ENCODE data around the gene TAF4.

The TAF4 gene

DNA sequence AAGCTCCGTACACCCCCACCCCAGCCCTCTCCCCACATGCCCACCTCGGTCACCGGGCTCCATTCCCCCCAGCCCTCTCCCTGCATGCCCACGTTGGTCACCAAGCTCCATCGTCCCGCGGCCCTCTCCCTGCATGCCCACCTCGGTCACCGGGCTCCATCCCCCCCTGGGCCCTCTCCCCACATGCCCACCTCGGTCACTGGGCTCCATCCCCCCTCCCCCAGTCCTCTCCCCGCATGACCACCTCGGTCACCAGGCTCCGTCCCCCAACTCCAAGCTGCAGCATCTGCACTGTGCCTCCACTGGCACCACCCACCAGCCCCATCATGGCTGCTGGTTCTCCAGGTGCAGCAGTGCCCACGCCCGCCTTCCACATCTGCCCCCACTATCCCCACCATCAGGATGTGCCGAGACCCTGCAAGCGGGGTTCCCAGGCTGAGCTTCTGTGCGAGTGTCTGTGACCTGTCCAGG is 16.8 kb downstream of the TAF4 start:
- Histone ChIP-seq H3K36me3 (ENCODE audit: control insufficient read depth, insufficient read depth, low read length) (no peaks in the 10 kb centered on the region), H3K4me1 (ENCODE audit: control insufficient read depth, insufficient read depth, low read length) (peaks cover 45% of the 10 kb centered on the region), H3K4me3 (ENCODE audit: low read depth, low read length) (no peak overlapping the region), H3K9ac (ENCODE audit: low read length) (no peak overlapping the region), H3K27me3 (ENCODE audit: control insufficient read depth, insufficient read depth, low read length) (no peaks in the 10 kb centered on the region), H3K9me3 (ENCODE audit: control insufficient read depth, insufficient read depth, low read depth, low read length) (no peaks in the 10 kb centered on the region), H3K27ac (ENCODE audit: low read depth, low read length) (no peak overlapping the region)

DNA sequence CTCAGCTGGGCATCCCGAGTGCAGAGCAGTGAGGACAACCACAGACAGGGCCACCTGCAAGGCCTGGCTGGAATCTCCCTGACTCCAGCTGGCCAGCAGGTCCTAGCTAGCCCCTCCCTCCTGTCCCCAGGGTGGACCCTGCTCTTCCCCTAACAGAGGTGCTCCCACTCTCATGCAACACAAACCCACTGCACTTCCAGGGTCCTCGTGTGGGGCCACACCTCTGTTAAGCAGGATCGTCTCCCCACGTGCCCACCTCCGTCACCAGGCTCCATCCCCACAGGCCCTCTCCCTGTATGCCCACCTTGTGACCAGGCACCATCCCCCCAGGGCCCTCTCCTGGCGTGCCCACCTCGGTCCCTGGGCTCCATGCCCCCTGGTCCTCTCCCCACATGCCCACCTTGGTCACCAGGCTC is 17.3 kb downstream of the TAF4 start:
- peaks cover 48% of the 10 kb centered on the region for H3K4me1 ChIP-seq (ENCODE audit: control insufficient read depth, insufficient read depth, low read length)
- H3K27me3 ChIP-seq (ENCODE audit: control insufficient read depth, insufficient read depth, low read length): no peaks in the 10 kb centered on the region
- H3K27ac ChIP-seq (ENCODE audit: low read depth, low read length): no peak overlapping the region
- H3K9ac ChIP-seq (ENCODE audit: low read length): no peak overlapping the region
- H3K9me3 ChIP-seq (ENCODE audit: control insufficient read depth, insufficient read depth, low read depth, low read length): no peaks in the 10 kb centered on the region
- no peaks in the 10 kb centered on the region for H3K36me3 ChIP-seq (ENCODE audit: control insufficient read depth, insufficient read depth, low read length)
- no peak overlapping the region for H3K4me3 ChIP-seq (ENCODE audit: low read depth, low read length)

DNA sequence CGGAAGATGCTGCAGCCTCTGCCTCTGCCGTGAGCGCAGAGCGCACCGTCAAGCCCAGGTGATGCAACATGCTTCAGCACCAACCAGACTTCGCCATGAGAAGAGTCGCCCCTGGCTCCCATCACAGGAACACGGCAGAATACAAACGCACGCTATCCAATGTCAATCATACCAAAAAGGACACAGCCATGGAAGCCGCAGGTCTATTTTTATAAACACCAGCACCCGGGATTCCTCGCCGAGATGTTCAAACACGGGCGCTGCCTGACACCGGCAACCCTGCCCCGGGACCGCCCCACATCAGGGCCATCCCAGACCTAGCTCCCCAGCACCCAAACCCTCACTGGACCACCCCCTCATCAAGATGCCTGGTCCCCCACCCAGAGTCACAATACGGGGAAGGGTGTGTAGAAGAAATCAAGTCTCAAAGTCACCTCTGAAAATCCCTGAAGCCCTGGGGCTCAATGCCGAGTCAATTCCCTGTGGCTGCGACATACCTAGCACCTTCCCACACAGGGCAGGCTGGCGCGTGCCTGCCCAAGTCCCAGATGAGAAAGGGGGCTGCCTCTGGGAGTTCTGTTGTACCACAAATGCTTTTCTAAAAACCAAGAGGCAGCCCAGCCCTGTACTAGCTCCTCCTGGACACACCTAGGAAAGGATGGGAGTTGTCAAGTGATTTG is 17.9 kb downstream of the TAF4 start:
- Histone ChIP-seq H3K9ac (ENCODE audit: low read length) (no peak overlapping the region), H3K4me1 (ENCODE audit: control insufficient read depth, insufficient read depth, low read length) (peaks cover 50% of the 10 kb centered on the region), H3K9me3 (ENCODE audit: control insufficient read depth, insufficient read depth, low read depth, low read length) (no peaks in the 10 kb centered on the region), H3K27ac (ENCODE audit: low read depth, low read length) (no peak overlapping the region), H3K4me3 (ENCODE audit: low read depth, low read length) (no peak overlapping the region), H3K27me3 (ENCODE audit: control insufficient read depth, insufficient read depth, low read length) (no peaks in the 10 kb centered on the region), H3K36me3 (ENCODE audit: control insufficient read depth, insufficient read depth, low read length) (no peaks in the 10 kb centered on the region)

DNA sequence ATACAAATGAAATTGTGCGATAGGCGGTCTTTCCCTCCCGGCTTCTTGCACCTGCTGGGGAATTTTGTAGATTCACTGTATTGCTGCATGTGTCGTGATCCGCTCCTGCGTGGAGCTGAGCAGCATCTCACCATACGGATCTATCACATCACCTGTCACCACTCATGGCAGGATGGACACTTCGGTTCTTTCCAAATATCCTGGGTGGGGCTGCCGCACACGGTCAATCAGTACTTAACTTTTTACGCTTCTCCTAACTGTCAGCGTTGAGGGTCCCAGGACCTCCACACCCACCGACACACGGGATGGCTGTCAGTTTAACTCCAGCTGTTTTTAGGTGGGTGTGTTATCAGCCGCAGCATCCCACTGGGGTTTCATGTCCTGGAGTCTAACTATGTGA is 19.2 kb downstream of the TAF4 start:
- Histone ChIP-seq H3K4me1 (ENCODE audit: control insufficient read depth, insufficient read depth, low read length) (peaks cover 49% of the 10 kb centered on the region), H3K4me3 (ENCODE audit: low read depth, low read length) (no peak overlapping the region), H3K36me3 (ENCODE audit: control insufficient read depth, insufficient read depth, low read length) (no peaks in the 10 kb centered on the region), H3K27ac (ENCODE audit: low read depth, low read length) (no peak overlapping the region), H3K27me3 (ENCODE audit: control insufficient read depth, insufficient read depth, low read length) (no peaks in the 10 kb centered on the region), H3K9me3 (ENCODE audit: control insufficient read depth, insufficient read depth, low read depth, low read length) (no peaks in the 10 kb centered on the region), H3K9ac (ENCODE audit: low read length) (no peak overlapping the region)

DNA sequence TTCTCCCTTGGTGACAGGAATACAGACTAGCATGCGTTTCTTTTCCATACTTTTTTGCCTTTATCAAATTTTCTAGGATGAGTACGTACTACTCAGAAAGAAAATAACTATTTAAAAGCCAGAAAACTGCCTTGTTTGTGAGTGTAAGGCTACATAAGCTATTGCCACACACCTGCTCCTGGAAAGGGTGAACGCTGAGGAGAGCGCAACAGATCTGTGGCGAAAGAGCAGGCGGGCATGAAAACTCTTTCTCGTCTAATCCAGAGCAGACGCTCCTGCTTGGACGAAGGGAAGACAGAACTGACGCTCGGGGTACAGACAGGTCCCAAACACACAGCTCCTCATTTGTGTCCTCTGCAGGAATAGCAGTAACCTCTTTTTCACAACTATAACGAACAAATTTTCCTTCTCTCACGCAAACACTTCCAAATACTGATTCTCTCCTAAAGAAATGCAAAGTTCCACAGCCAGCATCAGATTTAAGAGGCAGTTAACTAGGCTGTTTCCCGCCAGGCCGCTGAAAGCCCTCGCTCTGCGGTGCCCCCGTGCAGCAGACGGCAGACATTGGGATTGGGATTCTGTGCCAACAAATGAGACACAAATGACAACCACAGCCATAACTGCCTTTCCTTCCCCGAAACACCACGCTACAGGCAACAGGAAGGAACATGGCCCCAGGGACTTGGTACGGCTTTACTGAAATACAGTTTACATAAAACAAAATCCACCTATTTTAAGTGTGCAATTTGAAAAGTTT is 20.0 kb downstream of the TAF4 start:
- Histone ChIP-seq H3K9ac (ENCODE audit: low read length) (no peak overlapping the region), H3K4me1 (ENCODE audit: control insufficient read depth, insufficient read depth, low read length) (peaks cover 46% of the 10 kb centered on the region), H3K27me3 (ENCODE audit: control insufficient read depth, insufficient read depth, low read length) (no peaks in the 10 kb centered on the region), H3K27ac (ENCODE audit: low read depth, low read length) (no peak overlapping the region), H3K36me3 (ENCODE audit: control insufficient read depth, insufficient read depth, low read length) (no peaks in the 10 kb centered on the region), H3K4me3 (ENCODE audit: low read depth, low read length) (no peak overlapping the region), H3K9me3 (ENCODE audit: control insufficient read depth, insufficient read depth, low read depth, low read length) (no peaks in the 10 kb centered on the region)

DNA sequence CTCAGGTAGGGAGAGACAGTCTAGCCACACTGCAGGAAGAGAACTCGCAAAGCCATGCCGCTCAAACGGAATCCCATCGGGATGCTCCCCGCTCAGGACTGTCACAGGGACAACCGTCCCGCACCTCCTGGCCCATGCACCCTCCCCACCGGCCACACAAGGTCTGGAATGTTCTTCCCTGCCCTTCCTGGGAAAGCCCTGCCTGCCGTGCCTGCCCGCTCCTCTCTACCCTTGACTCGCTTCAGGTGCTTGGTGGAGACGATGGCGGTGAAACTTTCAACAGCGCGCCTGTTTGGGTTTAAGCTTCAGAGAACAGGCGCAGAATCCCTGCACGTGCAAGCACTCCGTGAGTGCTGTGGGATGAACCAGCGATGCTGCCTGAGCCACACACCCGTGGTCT is 20.6 kb downstream of the TAF4 start:
- Histone ChIP-seq H3K27ac (ENCODE audit: low read depth, low read length) (no peak overlapping the region), H3K27me3 (ENCODE audit: control insufficient read depth, insufficient read depth, low read length) (no peaks in the 10 kb centered on the region), H3K4me1 (ENCODE audit: control insufficient read depth, insufficient read depth, low read length) (peaks cover 44% of the 10 kb centered on the region), H3K9ac (ENCODE audit: low read length) (no peak overlapping the region), H3K4me3 (ENCODE audit: low read depth, low read length) (no peak overlapping the region), H3K9me3 (ENCODE audit: control insufficient read depth, insufficient read depth, low read depth, low read length) (no peaks in the 10 kb centered on the region), H3K36me3 (ENCODE audit: control insufficient read depth, insufficient read depth, low read length) (no peaks in the 10 kb centered on the region)

DNA sequence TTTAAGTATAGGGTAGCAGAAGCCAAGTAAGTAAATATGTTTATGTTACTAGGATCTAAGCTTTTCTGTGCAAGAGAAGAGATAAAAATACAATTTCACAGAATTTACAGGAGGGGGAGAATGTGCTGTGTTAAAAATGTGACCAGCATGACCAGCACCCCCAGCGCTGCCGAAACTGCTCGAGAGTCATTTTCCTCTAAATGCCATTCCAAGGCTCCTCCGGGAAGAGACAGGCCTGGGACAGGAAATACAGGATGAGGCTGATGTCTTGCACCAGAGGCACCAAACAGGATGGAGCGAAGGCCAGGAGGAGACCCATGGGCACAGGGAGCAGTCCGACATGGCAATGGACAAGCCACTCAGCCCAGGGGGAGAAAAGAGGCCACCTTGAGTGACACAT is 21.1 kb downstream of the TAF4 start:
- no peak overlapping the region for H3K27ac ChIP-seq (ENCODE audit: low read depth, low read length)
- H3K9ac ChIP-seq (ENCODE audit: low read length): no peak overlapping the region
- no peaks in the 10 kb centered on the region for H3K36me3 ChIP-seq (ENCODE audit: control insufficient read depth, insufficient read depth, low read length)
- peaks cover 43% of the 10 kb centered on the region for H3K4me1 ChIP-seq (ENCODE audit: control insufficient read depth, insufficient read depth, low read length)
- H3K4me3 ChIP-seq (ENCODE audit: low read depth, low read length): no peak overlapping the region
- H3K27me3 ChIP-seq (ENCODE audit: control insufficient read depth, insufficient read depth, low read length): no peaks in the 10 kb centered on the region
- H3K9me3 ChIP-seq (ENCODE audit: control insufficient read depth, insufficient read depth, low read depth, low read length): no peaks in the 10 kb centered on the region

DNA sequence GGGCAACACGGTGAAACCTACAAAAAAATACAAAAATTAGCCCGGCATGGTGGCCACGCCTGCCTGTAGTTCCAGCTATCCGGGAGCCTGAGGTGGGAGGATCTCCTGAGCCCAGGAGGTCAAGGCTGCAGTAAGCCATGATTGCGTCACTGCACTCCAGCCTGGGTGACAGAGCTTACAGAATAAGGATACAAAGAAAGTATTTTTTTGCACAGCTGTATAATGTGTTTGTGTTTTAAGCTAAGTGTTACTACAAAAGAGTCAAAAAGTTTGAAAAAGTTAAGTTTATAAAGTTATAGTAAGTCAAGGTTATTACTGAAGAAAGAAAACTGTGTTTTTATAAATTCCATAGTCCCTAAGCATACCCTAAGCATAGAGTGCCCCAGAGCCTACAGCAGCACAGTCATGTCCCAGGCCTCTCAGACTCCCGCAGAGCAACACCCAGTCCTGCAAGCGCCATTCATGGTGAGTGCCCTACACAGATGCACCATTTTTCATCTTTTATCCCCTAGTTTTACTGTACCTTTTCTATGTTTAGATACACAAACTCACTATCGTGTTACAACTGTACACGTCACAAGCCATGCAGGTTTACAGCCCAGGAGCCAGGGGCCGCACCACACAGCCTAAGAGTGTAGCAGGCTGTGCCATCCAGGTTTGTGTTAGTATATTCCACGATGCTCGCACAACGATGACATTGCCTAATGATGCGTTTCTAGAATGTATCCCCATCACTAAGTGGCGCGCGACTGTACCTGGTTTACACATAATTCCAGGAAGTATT is 22.4 kb downstream of the TAF4 start:
- Histone ChIP-seq H3K27me3 (ENCODE audit: control insufficient read depth, insufficient read depth, low read length) (no peaks in the 10 kb centered on the region), H3K36me3 (ENCODE audit: control insufficient read depth, insufficient read depth, low read length) (no peaks in the 10 kb centered on the region), H3K4me1 (ENCODE audit: control insufficient read depth, insufficient read depth, low read length) (peaks cover 48% of the 10 kb centered on the region), H3K27ac (ENCODE audit: low read depth, low read length) (no peak overlapping the region), H3K9ac (ENCODE audit: low read length) (no peak overlapping the region), H3K4me3 (ENCODE audit: low read depth, low read length) (no peak overlapping the region), H3K9me3 (ENCODE audit: control insufficient read depth, insufficient read depth, low read depth, low read length) (no peaks in the 10 kb centered on the region)

DNA sequence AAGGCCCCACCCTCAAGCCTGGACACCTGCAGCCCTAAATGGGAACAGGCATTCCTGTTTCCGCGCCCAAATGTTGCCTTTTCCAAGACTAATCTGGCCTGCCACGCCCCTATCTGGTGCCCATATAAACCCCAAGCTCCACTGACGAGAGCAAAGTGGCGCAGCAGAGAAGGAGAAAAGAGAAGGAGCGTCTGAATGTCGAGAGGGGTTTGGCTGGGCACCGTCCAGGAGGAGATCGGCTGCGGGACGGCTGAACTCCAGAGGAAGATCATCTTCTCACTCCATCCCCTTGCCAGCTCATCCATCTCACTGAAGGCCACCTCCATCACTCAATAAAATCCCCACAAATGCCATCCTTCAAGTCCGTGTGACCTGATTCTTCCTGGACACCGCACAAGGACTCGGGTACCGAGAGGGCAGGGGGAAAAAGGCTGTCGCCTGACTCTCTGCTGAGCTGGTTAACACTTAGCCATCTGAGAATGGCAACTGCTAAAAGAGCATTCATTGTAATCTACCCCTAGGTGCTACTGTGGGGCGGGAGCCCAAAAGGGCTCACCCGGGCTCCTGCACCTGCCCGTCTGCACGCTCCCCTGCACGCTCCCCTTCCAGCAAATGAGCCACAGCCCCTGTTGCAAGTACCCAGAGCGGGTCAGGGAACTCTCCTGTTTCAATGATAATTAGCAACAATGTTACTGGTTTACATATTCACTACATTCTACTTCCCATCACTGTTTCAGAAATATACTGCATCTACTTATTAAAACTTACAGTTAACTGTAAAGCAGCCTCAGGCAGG is 23.5 kb downstream of the TAF4 start:
- Histone ChIP-seq H3K4me3 (ENCODE audit: low read depth, low read length) (no peak overlapping the region), H3K9me3 (ENCODE audit: control insufficient read depth, insufficient read depth, low read depth, low read length) (no peaks in the 10 kb centered on the region), H3K36me3 (ENCODE audit: control insufficient read depth, insufficient read depth, low read length) (no peaks in the 10 kb centered on the region), H3K27me3 (ENCODE audit: control insufficient read depth, insufficient read depth, low read length) (no peaks in the 10 kb centered on the region), H3K9ac (ENCODE audit: low read length) (no peak overlapping the region), H3K27ac (ENCODE audit: low read depth, low read length) (no peak overlapping the region), H3K4me1 (ENCODE audit: control insufficient read depth, insufficient read depth, low read length) (peaks cover 44% of the 10 kb centered on the region)

DNA sequence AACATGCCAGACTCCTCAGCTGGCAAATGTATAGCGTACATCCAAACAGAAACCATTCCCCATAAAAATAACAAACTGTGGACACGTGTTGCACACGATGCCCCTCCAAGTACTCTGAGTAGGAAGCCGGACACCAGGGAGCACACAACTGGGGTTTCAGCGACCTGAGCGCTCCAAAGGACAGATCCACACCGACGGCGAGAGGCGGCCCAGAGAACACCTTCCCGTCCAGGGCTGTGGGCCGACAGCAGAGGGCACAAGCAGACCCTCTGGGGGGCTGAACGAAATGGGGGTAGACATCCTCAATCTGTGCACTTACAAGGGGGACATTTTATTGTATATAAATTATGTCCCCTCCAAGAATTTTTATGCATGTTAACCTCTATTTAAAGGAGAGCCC is 24.7 kb downstream of the TAF4 start:
- no peaks in the 10 kb centered on the region for H3K9me3 ChIP-seq (ENCODE audit: control insufficient read depth, insufficient read depth, low read depth, low read length)
- H3K4me3 ChIP-seq (ENCODE audit: low read depth, low read length): no peak overlapping the region
- H3K27ac ChIP-seq (ENCODE audit: low read depth, low read length): no peak overlapping the region
- H3K27me3 ChIP-seq (ENCODE audit: control insufficient read depth, insufficient read depth, low read length): no peaks in the 10 kb centered on the region
- H3K9ac ChIP-seq (ENCODE audit: low read length): no peak overlapping the region
- H3K4me1 ChIP-seq (ENCODE audit: control insufficient read depth, insufficient read depth, low read length): peaks cover 38% of the 10 kb centered on the region
- H3K36me3 ChIP-seq (ENCODE audit: control insufficient read depth, insufficient read depth, low read length): no peaks in the 10 kb centered on the region
